Esophagus squamous epithelium (tissue), 5 donors: Measurements from ENCODE around the gene UBA3. TPM values are rescaled to one million over a fixed set of nuclear protein-coding genes. Genes with fewer than 3 reads are reported as not detected.

Experiments
- DNase-seq: peaks from one replicate; lab custom pipeline; 2025; lab: John Stamatoyannopoulos, UW
- H3K27ac ChIP-seq, 4 donors: fragments of 200-600 bp; sonication (generic); one replicate each; pipeline ENCODE4 v1.5.1; 2016 to 2019; ENCODE audit warnings: mild to moderate bottlenecking in 1 of 4
- H3K27me3 ChIP-seq, 4 donors: fragments of 200-600 bp; sonication (generic); 1 replicate in 3 of 4; 2 replicates in 1 of 4; pipeline versions ENCODE4 v1.5.1 to v1.6.0; 2017 to 2021; ENCODE audit warnings: antibody characterized with exemption in 1 of 4
- H3K36me3 ChIP-seq, 3 donors: fragments of 200-600 bp; sonication (generic); one replicate each; pipeline ENCODE4 v1.5.1; 2016 to 2019
- H3K4me1 ChIP-seq, 3 donors: fragments of 200-600 bp; sonication (generic); one replicate each; pipeline ENCODE4 v1.5.1; 2017 to 2019
- H3K4me3 ChIP-seq, 4 donors: fragments of 200-600 bp; sonication (generic); 1 replicate in 3 of 4; 2 replicates in 1 of 4; pipeline ENCODE4 v1.5.1; 2016 to 2019; ENCODE audit warnings: mild to moderate bottlenecking in 2 of 4, moderate library complexity in 1 of 4
- H3K9me3 ChIP-seq, 3 donors: fragments of 200-600 bp; sonication (generic); one replicate each; pipeline ENCODE4 v1.5.1; 2016 to 2019
- CTCF ChIP-seq, 6 experiments: fragments of 450-650 bp in 4 of 6; fragments of 200-600 bp in 2 of 6; sonication (generic) in 2 of 6; IDR thresholded peaks; one replicate each; pipeline ENCODE4 v1.5.1; 2016 to 2019; ENCODE audit warnings: antibody characterized with exemption in 6 of 6, mild to moderate bottlenecking in 4 of 6, moderate library complexity in 4 of 6
- POLR2A ChIP-seq, 4 donors: fragments of 450-650 bp; IDR thresholded peaks; one replicate each; pipeline ENCODE4 v1.6.1; 2017; ENCODE audit warnings: antibody characterized with exemption in 4 of 4, mild to moderate bottlenecking in 4 of 4, moderate library complexity in 3 of 4
- WGBS, 2 donors: methylation state at CpG; one replicate each; pipeline ENCODE4 v1.1.5; 2018; 5-methylcytosine and 5-hydroxymethylcytosine counted together
- intact Hi-C: fragments of 100-400 bp; cut with DNase I; formaldehyde crosslinking; loops from one replicate; pipeline ENCODE4 v1.15.0; 2022
- total RNA-seq, 4 donors: library from RNA; depleted of rRNA; stranded (reverse); fragments of >200 nt; gene quantifications; one replicate each; pipeline ENCODE4 v1.1.0, GENCODE V29; 2016
- donor health status: DM: yes; HTN: yes; CAD: no.

UBA3 gene
- total RNA-seq, 4 donors from 2014 or later, result 33.3 to 63.3 (median 52.7) TPM

- intact Hi-C loops, result no loop called here
- no peak for TF ChIP-seq POLR2A (IDR thresholded peaks at IDR 0.05)
- no peak for TF ChIP-seq CTCF (IDR thresholded peaks at IDR 0.05)
- WGBS, 2 donors, result 44 to 48% methylated on average over 3 of the region's 3 CpGs
- Histone ChIP-seq H3K9me3 (no peaks in the 10 kb centered on the region), H3K36me3 (no peaks in the 10 kb centered on the region), H3K27ac (no peak overlapping the region), H3K4me3 (no peak overlapping the region), H3K27me3 (no peaks in the 10 kb centered on the region), H3K4me1 (peaks cover 0 to 16% (median 4%) of the 10 kb centered on the region in 3 donors)
- DNase-seq, result no peak
Measured at GRCh38 chr3:69113536-69113935, 33.4 kb upstream of the UBA3 start.

GRCh38 chr3:69110941-69111546 is 30.9 kb upstream of the UBA3 start:
- no peak for DNase-seq
- TF ChIP-seq CTCF (IDR thresholded peaks at IDR 0.05) (no peak), POLR2A (IDR thresholded peaks at IDR 0.05) (no peak)
- H3K9me3 ChIP-seq, result no peaks in the 10 kb centered on the region
- H3K27me3 ChIP-seq, result no peaks in the 10 kb centered on the region
- peaks cover 0 to 10% (median 0%) of the 10 kb centered on the region in 3 donors for H3K4me1 ChIP-seq
- H3K4me3 ChIP-seq, result no peak overlapping the region
- H3K36me3 ChIP-seq, result peaks cover 0 to under 1% (median 0%) of the 10 kb centered on the region in 3 donors
- no peak overlapping the region for H3K27ac ChIP-seq
- WGBS, 2 donors, result 100% methylated on average over 1 of the region's 1 CpG
- intact Hi-C loops, result no loop called here

DNA sequence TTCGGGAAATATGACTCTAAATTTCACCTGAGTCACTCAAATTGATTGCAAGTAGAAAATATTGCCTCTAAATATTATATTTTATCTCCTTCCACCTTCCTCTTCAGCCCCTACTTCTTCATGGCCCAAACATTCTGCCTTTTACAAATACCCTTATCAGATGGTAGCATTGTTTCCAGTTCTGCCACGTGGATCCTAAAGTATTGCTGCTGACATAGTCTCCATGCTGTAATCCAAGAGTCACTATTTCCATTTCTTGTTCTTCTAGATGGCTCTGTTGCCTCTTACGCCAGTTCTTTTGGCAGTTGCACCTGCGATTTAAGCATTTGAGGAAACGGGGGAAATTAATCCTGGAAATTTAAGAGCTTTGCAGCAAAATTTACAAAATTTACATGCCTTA is 28.6 kb upstream of the UBA3 start:
- no peak for DNase-seq
- TF ChIP-seq CTCF (IDR thresholded peaks at IDR 0.05) (no peak), POLR2A (IDR thresholded peaks at IDR 0.05) (no peak)
- Histone ChIP-seq H3K27me3 (no peaks in the 10 kb centered on the region), H3K36me3 (peaks cover 0 to 23% (median 7%) of the 10 kb centered on the region in 3 donors), H3K4me3 (no peak overlapping the region), H3K27ac (no peak overlapping the region), H3K4me1 (peaks cover 0 to 12% (median 0%) of the 10 kb centered on the region in 3 donors), H3K9me3 (no peaks in the 10 kb centered on the region)
- intact Hi-C loops, result no loop called here
- WGBS, 2 donors, result 70 to 85% methylated on average over 5 of the region's 5 CpGs

DNA sequence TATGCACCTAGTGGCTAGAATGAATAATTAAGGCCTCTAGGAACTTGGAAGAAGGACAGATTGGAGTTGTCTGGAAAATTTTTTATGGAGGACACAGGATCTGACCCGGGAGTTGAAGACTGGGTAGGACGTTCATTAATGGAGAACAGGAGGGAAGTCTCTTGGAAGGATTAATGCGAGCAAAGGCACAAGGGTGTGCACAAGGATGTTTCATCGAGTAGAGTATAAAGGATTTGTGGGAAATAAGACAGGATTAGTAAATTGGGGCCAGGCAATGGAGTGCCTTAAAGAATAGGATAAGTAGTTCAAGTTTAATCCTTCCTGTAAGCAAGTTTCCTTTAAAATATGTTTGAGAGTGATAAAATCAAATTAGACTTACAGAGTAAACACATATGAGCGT is 27.7 kb upstream of the UBA3 start:
- DNase-seq, result no peak
- WGBS, 2 donors, result 80 to 86% methylated on average over 5 of the region's 5 CpGs
- no peak for TF ChIP-seq POLR2A (IDR thresholded peaks at IDR 0.05)
- TF ChIP-seq CTCF (IDR thresholded peaks at IDR 0.05), result no peak
- intact Hi-C loops, result no loop called here
- H3K4me1 ChIP-seq, result peaks cover 0 to 9% (median 0%) of the 10 kb centered on the region in 3 donors
- H3K27ac ChIP-seq, result no peak overlapping the region
- peaks cover 0 to 32% (median 10%) of the 10 kb centered on the region in 3 donors for H3K36me3 ChIP-seq
- H3K27me3 ChIP-seq, result no peaks in the 10 kb centered on the region
- no peak overlapping the region for H3K4me3 ChIP-seq
- H3K9me3 ChIP-seq, result no peaks in the 10 kb centered on the region

GRCh38 chr3:69105320-69105719 is 25.2 kb upstream of the UBA3 start:
- no peaks in the 10 kb centered on the region for H3K9me3 ChIP-seq
- intact Hi-C loops, result no loop called here
- no peak overlapping the region for H3K27ac ChIP-seq
- WGBS, 2 donors, result 35 to 41% methylated on average over 3 of the region's 3 CpGs
- H3K4me3 ChIP-seq, result no peak overlapping the region
- no peak for DNase-seq
- peaks cover 0 to 11% (median 0%) of the 10 kb centered on the region in 3 donors for H3K4me1 ChIP-seq
- TF ChIP-seq CTCF (IDR thresholded peaks at IDR 0.05) (no peak), POLR2A (IDR thresholded peaks at IDR 0.05) (no peak)
- no peaks in the 10 kb centered on the region for H3K27me3 ChIP-seq
- H3K36me3 ChIP-seq, result peaks cover 0 to 51% (median 18%) of the 10 kb centered on the region in 3 donors
